ENCODE results near the gene RNF31.

RNF31 gene

DNA sequence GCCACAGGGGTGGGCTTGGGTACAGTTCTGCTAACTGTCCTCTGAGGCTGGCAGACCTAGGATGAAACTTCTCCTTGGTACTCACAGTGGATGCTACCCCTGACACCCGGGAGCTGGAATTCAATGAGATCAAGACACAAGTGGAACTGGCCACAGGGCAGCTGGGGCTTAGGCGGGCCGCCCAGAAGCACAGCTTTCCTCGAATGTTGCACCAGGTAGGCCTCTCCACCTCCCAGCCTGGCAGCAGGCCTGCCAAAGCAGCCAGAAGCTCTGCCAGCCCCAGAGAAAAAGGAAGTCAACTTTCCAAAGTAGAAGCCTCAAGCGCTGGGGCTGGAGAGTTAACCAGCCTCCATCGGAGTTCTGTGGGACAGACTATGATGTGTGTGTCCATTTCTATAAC, 30.1 kb upstream of the RNF31 start:
- no peak for DNase-seq

DNA sequence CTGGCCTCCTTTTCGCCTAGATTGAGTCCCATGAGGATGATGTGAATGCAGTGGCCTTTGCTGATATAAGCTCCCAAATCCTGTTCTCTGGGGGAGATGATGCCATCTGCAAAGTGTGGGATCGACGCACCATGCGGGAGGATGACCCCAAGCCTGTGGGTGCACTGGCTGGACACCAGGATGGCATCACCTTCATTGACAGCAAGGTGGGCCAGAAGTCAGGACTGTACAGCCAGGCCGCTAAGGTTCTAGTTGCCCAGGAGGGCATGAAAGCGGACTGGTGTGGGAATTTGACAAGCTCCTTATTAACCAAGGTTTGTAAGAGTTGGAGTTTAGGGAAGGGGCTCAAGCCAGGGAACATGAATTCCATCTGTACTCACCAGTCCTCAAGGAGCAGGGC, 27.6 kb upstream of the RNF31 start:
- DNase-seq: no peak

GRCh38 chr14:24121210-24121609, 26.1 kb upstream of the RNF31 start:
- no peak for DNase-seq

- no peak for DNase-seq
Measured at GRCh38 chr14:24122416-24122815, 24.9 kb upstream of the RNF31 start.

DNA sequence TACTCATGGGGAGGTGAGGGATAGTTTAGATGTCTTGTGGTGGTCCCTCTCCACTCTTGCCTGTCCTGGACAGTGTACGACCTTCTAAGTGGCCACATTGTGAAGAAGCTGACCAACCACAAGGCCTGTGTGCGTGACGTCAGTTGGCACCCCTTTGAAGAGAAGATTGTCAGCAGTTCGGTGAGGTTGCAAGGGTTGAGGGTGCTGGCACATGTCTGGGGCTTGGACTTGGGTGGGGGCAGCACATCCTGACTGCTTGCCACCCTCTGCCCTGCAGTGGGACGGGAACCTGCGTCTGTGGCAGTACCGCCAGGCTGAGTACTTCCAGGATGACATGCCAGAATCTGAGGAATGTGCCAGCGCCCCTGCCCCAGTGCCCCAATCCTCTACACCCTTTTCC, 24.4 kb upstream of the RNF31 start:
- no peak for DNase-seq

DNA sequence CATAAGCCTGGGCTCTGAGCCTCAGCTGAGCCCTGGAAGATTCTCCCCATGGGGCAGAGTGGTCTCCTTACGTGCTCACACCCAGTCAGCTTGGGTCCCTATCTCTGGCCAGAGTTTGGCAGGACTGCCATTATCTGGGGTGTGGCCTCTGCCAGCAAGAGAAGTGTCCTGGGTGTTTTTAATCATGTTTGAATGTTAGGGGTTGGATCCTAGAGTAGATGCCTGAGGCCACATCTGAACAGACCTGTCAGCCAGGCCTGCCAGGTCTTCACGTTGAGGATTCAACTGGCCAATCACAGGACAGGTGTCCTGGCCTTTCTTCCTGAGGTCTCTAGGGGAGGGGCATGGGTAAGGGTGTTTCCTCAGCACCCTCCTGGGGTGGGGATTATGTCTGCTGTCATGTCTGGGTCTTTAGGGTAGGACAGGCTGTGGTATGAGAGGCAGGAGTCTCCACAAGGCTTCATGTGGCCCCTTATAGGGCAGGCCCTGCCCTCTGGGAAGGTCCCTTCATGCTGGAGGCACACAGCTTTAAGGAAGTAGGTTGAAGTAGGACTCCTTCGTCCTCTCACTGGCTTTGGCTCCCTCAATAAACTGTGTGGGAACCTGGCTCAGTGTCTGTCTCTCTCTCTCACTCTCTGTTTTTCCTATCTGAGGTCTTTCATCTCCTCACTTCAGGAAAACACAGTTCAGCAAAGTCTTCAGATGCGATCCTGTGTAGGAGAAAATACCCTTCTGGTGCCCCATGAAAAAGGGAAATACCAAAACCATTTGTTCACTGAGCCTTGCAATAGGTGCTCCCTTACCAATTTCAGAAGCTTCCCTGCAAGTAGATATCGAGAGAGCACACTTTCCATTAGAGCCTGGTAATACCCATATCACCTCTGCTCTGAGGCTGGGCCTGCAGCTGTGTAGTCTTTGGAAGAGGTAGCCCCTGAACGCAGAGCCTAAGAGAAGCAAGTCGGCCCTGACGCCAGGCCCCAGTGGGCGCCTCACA, 23.6 kb upstream of the RNF31 start:
- no peak for DNase-seq

DNA sequence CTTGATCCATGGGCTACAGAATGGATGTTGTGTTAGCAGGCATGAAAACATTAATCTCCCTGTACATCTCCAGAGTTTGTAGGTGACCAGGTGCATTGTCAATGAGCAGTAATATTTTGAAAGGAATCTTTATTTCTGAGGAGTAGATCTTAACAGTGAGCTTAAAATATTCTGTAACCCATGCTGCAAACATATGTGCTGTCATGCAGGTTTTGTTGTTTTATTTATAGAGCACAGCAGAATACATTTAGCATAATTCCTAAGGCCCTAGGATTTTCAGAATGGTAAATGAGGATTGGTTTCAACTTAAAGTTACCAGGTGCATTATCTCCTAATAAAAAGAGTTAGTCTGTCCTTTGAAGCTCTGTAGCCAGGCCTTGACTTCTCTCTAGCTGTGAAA, 20.4 kb upstream of the RNF31 start:
- no peak for DNase-seq

DNA sequence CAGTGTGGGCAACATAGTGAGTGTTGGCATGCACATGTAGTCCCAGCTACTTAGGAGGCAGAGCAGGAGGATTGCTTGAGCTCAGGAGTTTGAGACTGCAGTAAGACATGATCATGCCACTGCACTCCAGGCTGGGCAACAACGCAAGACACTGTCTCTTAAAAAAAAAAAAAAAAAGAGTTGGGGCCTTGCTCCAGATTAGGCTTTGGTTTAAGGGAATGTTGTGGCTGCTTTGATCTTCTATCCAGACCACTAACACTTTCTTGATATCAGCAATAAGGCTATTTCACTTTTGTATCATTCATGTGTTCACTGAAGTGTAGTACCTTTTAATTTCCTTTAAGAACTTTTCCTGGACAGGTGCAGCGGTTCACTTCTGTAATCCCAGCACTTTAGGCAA, 19.6 kb upstream of the RNF31 start:
- no peak for DNase-seq

GRCh38 chr14:24129410-24129998, 17.8 kb upstream of the RNF31 start:
- DNase-seq: no peak

GRCh38 chr14:24130380-24130716, 16.9 kb upstream of the RNF31 start, which contains the start of gene FITM1:
Gene FITM1 (plus strand): TSS chr14:24130659. CDS start chr14:24131564, 905 bp downstream.
- DNase-seq: no peak

DNA sequence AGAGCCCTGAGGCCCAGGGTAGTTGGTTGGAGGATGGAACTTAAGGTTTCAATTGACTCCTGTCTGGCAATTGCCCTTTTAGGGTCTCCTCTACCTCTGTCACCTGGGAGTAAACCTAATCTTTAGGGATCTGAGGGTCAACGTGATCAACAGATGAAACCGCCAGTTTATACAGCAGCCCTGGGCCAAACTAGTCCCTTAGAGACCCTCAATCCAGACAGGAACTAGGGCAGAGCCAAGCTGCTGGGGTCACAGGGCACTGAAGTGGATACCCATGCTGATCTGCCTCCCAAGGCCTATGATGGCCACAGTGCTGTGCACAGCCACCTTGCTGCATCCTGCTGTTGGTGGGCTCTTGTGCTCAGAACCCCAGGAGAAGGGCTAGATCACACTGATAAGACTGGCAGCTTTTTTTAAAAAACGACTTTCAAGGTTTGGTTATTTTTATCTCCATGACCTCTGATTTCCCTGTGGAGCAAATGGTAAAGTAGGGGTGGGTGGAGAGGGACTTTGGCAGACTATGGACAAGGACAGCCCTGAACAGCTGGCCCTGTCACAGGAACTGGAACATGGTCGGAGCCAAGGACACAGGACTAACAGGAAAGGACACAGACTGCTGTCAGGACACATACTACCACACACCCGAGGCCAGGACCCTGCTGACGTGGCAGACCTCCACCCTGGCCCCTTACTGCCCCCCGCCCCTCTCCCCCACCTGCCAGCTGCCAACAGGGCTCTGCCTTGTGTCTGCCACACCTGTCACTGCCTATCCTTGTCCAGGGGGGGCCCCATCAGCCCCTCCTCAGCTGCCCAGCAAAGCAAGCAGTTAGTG, 16.4 kb upstream of the RNF31 start:
- no peak for DNase-seq

GRCh38 chr14:24131549-24131966, 15.7 kb upstream of the RNF31 start:
- DNase-seq: no peak

- DNase-seq: peak; percentile 44
Measured at GRCh38 chr14:24132061-24132685, 15.1 kb upstream of the RNF31 start.

DNA sequence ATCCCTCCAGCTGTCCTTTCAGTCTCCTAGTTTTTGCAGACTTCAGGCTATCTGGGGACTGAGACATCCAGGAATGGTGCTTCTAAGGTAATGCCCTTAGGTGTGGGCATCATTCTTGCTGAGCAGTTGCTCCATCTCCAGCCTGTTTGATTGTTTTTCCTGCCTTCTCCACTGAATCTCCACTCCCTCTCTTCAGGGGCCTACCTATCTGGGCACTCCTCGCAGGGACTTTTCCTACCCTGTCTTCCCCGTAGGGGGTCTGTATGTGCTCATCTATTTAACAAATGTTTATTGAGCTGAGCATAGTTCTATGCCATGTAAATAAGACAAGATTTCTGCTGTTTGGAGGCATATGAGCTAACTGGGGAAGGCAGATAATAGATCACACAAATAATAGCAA, 14.3 kb upstream of the RNF31 start:
- no peak for DNase-seq

GRCh38 chr14:24133735-24134134, 13.6 kb upstream of the RNF31 start:
- no peak for DNase-seq

GRCh38 chr14:24135584-24135833, 11.8 kb upstream of the RNF31 start:
- DNase-seq: no peak

DNA sequence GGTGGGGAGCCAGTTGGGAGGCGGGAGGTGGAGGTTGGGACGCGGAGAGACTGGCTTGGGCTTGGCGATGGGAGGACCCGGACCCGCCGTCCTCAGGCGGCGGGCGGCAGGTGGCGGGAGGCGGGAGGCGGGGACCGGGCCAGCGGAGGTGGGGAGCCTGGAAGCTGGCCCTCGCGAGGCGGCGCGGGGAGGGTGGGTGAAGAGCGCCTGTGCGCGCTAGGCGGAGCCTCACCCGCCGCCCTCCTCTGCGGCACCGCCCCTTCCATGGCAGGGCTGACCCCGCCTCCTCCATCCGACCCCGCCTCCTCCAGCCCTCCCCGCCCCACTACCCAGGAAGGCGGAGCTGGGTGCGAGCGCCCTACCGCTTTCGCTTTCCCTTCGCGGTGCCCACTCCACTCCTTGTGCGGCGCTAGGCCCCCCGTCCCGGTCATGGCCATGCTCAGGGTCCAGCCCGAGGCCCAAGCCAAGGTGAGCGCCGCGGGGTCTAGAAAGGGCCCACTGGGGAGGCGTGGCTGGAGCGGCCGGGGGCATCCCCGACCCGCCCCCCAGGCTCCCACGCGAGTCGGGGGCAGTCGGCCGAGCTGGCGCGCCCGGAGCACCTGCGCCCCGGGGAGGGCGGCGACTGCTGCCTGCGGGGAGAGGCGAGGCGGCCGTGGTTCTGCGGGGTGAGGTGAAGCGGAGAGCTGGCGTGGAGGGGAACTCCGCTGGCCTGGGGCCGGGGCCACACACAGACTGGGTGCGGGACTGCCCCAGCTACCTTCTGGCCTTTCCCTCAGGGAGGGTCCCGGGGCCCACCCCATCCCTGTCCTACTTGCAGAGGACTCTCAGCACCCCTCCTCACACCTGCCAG, 11.2 kb upstream of the RNF31 start, which contains the start of gene PSME1:
PSME1 (plus strand) TSS at position 361 of the 850 bp plus-strand sequence; CDS start at position 430, 69 bp downstream.
- DNase-seq: peak; percentile 94

DNA sequence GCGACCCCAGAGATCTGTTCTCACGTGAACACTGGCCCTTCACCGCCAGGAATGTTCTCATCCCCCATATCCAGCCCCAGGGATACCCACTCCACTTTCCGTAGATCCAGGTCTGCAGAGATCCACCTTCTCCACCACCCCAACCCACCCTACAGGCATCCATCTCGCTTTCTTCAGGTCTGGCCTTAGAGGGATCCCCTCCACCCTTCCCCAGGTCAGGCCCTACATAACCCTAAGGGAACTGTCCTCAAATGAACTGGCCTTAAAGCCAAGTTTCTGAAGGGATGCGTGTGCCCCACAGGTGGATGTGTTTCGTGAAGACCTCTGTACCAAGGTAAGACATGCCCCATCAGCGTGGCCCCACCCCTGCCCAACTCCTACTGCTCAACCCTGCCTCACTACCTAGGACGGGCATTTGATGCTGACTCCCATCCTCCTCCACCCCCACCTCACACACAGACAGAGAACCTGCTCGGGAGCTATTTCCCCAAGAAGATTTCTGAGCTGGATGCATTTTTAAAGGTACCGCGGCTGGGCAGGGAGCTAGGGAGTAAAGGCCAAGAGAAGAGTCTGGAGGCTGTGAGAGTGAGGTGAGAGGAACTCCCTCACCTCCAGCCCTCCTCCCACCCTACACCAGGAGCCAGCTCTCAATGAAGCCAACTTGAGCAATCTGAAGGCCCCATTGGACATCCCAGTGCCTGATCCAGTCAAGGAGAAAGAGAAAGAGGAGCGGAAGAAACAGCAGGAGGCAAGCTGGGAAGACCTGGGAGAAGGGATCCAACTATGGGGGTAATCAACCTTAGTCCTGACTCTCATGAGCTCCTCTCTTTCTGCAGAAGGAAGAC, 10.4 kb upstream of the RNF31 start:
- DNase-seq: peak; percentile 46

DNA sequence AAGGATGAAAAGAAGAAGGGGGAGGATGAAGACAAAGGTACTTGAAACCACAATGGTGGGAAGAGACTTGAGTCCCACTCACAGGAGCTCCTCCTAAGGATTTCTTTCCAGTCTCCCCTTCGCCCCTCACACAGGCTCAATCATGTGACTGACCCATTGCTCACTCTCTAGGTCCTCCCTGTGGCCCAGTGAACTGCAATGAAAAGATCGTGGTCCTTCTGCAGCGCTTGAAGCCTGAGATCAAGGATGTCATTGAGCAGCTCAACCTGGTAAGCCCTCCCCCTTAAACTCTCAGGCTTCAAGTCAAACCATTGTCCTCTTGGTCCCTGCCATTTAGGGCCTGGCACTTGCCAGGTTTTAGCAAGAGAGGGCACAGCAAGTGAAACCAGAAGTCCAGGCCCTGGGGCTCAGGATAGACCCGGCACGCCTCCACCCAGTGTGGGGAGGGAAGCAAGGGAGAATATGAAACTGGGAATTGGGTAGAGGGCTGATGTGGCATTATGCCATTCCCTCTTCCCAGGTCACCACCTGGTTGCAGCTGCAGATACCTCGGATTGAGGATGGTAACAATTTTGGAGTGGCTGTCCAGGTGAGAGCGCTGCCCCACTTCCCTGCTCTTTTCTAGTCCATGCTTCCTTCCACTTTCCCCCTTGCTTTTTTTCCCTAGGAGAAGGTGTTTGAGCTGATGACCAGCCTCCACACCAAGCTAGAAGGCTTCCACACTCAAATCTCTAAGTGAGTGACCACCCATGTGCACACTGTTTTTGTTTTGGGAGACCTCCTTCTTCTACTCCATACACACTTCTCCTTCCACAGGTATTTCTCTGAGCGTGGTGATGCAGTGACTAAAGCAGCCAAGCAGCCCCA, 9.5 kb upstream of the RNF31 start:
- no peak for DNase-seq
